Stimulated activated CD4-positive, alpha-beta T cell treated with anti-CD3 and anti-CD28 coated beads, Interleukin-4, amount 100 ng/mL, for 4 hours (primary cell): ENCODE data around the gene IGDCC3.
"Not testable (repeated sequence)": the region's sequence is repeated elsewhere in the genome, so short reads cannot be mapped to it uniquely, and the experiment has no call there.

ENCODE experiments used
- DNase-seq, 2 experiments: peaks; one replicate each; pipeline ENCODE4 v3.0.0-alpha.2; 2020

The IGDCC3 gene

DNA sequence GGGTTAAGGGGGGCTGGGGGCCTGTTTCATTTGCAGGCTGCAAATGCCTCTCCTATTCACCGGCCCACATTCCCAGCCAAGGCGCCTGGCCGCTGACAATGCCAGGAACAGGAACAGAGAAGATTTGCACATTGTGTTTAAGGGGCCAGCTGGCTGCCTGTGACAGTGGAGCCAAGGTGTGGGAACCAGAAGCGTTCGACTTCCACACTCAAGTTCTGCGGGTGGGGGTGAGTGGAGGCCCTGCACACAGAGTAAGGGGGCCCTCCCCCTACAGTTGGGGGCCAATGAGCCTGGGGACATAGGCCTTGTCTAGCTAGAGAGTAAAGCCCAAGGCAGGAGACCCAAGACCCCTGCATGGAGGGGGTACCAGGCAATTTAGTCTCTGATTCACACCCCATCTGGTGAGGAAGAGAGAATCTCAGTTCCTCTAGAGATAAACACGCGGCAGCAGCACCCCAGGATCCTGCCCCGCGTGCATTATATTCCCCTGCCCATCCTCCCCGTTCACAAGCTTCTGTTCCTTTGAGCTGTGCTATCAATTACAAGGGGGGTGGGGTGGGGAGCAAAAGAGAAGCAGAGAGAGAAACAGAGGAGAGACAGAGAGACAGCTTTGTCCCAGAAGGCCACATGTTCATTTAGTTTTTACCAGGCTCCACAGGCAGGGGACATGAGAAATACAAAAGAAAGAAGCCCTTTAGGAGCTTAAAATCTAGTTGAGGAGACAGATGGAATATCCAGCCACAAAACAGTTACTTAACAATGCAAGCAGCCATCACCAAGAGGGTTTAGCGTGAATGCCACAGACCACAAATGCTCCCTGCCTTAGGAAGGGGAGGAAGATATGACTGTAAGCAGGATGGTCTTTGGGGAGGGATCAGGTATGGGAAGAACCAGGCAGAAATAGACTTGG, 9.2 kb downstream of the IGDCC3 start:
- DNase-seq, result no peak

DNA sequence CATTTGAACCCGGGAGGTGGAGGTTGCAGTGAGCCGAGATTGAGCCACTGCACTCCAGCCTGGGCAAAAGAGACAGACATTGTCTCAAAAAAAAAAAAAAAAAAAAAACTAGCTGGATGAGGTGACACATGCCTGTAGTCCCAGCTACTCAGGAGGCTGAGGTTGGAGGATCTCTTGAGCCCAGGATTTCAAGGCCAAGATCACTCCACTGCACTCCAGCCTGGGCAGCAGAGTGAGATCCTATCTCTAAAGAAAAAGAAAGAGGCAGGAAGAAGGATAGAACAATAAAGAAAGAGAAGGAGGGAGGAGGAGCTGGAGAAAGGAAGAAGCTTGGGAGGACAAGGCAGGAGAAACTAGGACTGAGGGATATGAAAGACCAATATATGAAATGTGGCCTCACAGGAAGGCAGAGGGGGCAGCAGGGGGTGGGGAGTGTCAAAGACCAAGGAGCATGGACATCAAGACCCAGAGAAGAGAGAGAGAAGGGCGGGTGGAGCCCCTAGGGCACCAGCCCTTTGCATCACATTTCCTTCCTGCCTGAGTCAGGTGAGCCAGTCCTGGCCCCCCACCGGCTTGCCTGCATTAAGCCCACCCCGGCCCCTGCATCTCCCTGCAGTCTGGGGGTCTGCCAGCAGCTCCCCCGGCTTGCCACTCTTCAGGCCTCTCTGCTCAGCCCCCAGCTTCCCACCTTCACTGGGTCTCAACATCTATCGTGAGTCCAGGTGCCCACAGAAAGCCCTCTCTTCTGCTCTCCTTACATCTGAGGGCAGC, 11.5 kb downstream of the IGDCC3 start:
- no peak for DNase-seq

DNA sequence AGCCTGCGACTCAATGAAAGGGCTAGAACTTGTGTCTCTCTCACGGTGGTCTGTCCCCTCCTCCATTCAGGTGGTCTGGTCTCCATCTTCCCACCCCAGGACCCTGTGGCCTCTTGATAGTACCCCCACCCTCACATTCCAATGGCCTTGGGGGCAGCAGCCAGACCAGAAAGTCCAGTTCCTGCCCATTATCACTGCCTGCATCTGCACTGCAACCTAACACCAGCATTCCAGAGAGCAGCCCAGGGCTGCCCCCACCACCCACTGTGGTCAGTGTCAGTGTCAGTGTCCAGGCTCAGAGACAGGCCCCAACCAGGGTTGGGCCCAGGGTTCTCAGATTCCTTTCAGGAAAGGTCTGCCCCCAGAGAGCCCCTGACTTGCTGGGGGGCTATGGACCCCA, 12.6 kb downstream of the IGDCC3 start:
- no peak for DNase-seq

DNA sequence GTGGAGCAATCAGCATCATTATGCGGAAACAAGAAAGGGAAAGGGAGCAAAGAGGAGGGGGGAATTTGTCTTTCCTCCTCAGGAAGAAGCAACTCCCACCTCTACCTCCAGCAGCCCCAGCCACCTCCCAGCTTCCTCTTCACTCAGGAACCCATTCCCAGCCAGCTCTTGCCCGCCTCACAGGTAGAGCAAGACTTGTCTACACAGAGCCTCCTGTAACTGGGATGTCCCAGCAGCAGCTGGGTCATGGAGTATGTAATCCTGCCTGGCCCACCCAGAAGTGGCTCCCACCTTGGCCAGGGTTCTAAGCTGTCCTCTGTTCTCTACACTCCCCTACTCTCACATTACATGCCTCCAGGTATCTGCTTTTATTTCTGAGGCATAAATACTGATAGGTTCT, 14.0 kb downstream of the IGDCC3 start:
- DNase-seq, result no peak

DNA sequence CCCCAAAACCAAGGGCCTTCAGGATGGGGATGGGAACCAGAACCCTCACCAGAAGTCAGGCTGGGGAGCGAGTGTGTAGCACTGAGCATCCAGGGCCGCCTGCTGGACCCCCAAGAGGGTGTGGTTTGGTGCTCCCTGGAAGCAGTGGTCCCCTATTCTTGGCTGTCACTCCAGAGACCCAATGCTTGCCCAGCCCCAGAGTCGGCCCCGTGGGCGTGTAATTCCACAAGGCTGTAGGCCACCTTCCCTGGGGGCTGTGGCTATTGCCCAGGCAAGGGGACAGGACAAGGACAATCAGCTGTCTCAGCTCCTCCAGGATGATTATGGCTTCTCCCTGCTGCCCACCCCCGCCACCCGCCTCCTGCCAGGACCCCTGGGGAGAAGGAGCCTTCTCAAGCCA, 14.5 kb downstream of the IGDCC3 start:
- DNase-seq, result no peak

DNA sequence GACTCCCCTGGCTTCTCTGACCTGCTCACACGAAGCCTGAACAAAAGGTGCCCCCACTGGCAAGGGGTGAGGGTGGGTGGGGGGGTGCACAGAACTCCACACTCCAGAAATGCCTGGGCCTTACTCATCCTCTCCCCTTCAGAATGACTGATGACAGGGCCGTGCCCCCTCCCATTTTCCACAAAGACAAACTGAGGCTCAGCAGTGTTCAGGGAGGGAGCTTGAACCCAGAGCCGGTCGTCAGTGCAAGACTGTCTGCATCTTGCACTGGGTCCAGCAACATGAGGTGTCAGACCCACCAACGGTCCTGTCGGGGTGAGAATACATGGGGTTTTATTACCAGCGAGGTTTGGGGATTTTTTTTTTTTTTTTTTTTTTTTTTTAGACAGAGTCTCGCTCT, 15.3 kb downstream of the IGDCC3 start:
- DNase-seq, result no peak

DNA sequence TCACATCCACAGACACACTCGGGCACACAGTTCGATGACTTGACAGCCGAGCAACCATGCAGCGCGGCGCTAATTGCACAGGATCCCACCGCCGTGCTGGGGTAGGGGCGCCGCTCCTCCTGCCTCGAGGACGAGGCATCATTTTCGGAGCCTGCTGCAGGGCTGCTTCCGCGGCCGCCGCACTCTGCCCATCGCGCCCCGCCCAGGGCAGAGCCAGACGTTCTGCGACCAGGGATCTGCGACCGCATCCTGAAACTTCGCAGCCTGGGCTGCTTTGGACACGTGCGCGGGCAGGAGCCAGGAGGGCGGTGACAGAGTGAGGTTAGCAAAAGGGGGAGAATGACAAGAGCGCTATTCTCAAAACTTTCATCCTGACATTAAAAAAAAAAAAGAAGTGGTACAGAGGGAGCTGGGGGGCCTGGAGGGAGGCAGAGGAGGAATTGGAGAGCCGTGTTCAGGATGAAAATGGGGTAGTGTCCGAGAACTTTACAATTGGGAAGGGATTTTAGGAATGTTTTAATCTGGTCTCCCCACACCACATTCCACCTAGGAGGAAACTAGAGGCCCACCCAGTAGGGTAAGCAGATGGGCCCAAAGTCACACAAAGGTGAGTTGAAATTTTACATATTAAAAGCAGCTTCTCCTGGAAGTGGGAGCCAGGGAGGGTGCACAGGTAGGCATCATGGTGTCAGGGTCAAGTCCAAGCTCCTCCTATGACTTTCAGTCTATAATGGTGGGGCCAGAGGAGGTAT, 15.9 kb downstream of the IGDCC3 start:
- no peak for DNase-seq

DNA sequence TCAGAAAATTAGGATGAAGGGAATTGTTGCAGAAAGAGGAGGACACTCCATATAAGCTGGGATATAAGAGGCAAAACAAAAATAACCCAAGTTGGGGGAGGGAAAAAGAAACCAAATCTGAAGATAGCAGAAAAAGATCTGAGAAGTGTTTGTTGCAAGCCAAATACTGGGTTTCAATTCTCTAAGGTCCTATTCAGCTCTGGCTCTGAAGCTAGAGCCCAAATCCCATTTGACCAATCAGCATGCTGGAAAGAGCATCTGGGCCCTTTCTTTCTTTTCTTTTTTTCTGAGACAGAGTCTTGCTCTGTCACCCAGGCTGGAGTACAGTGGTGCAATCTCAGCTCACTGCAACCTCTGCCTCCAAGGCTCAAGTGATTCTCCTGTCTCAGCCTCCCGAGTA, 17.3 kb downstream of the IGDCC3 start:
- DNase-seq, result no peak

DNA sequence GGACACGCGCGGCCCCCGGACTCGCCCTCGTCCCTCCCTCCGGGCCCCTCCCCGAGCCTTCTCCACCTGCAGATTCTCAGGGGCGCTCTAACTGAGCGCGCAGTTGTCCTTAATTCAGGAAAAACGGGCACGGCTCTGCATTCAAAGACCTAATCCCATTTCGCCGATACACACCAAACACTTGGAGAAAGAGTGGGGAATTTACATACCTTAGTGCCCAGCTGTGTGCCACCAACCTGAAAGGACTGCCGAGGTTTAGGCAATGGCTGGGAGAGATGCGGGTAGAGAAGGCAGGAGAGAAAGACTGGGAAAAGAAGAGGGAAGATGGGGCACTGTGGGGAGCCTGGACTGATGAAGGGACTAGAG, 21.8 kb downstream of the IGDCC3 start:
- no peak for DNase-seq

DNA sequence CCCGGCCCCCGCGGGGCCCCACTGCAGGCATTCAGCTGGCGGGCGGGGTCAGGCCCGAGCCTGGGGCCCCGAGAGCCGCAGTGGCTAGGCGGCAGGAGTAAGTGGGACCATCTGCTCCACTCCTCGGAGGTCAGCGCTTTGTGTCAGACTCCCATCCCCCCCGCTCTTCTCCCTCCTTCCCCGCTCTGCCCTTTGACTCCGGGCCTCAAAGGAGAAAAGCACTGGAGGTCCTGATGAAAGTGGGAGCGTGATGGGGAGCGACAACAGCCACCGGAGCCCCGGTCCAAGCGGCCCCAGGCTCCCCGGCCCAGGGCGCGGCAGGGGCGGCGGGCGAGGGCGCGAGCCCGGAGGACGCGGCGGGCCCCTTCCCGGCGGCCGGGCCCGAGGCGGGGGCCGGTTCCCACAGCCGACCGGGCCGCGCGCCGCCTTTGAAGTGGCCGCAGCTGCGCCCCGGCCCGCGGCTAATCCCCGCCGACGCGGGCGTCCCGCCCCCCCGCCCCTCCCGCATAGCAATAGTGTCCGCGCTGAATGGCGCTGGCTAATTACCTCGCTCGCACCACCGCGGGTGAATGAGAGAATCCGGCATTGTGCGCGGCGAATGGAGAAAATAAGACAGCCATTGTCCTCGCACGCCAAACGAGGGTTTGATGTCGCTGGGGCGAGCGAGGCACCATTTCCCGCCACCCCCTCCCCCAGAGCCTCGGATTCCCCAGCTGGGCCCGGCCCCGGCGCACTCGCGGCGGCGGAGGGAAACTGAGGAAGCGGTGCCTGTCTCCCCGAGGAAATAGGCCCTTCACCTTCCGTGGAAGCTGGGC, 22.4 kb downstream of the IGDCC3 start:
- DNase-seq, result no peak

DNA sequence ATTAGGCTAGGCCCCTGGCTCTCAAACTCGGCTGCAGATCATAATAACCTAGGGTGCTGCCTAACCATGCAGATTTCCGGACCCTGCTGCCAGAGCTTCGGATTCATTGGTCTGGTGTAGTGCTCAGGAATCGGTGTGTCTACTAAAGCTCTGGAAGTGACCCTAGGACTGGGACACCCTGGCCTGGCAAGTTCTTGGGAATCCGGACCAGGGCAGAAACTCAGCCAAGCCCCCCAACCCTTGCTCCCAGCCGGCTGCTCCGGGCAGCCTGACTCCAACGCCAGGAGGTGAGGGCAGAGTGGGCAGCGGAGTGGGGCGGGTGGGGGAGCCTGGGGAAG, 23.0 kb downstream of the IGDCC3 start:
- DNase-seq, result no peak

DNA sequence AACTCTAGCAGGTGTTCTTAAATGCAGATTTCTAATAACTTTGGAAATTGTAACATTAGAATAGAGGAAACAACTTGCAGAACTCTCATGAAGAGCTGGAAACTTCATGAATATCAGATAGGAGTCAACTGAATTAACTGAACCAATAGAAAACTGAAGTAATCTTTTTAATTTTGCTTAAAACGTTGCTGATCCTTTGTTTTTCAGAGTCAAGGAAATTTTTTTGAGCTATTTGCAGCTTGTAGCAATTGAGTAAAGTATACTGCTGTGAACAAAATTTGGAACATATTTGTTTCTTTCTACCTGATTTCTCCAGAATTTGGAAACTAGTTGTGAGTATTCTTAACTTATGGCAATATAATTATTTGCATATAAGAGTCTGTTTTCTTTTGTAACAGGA, 25.8 kb downstream of the IGDCC3 start:
- DNase-seq, result not testable (repeated sequence)

DNA sequence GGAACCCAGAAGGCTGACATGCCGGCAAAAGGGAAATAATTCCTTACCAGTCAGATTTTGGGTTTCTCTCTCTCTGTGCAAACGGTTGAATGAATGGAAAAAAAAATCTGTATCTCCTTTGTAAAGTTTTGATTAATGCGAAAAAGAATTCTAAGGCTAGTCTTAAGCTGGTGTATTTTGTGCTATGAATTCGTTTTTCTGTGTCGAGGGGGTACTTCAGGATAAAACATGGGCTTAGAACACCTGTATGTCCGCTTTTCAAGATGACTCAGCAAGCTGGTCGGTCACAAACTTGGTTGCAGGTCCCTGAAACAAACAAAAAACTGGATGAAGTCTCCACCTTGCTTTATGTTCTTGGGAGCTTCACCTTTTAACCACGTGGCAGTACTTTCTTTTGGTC, 28.5 kb downstream of the IGDCC3 start:
- no peak for DNase-seq

DNA sequence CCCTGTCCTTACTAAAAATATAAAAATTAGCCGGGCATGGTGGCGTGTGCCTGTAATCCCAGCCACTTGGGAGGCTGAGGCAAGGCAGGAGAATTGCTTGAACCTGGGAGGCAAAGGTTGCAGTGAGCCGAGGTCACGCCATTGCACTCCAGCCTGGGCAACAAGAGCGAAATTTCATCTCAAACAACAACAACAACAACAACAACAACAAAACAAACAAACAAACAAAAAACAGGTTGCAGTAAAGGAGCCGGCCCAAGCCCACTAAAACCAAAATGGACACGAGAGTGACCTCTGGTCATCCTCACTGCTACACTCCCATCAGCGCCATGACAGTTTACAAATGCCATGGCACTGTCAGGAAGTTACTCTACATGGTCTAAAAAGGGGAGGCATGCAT, 30.0 kb downstream of the IGDCC3 start:
- DNase-seq, result not testable (repeated sequence)

DNA sequence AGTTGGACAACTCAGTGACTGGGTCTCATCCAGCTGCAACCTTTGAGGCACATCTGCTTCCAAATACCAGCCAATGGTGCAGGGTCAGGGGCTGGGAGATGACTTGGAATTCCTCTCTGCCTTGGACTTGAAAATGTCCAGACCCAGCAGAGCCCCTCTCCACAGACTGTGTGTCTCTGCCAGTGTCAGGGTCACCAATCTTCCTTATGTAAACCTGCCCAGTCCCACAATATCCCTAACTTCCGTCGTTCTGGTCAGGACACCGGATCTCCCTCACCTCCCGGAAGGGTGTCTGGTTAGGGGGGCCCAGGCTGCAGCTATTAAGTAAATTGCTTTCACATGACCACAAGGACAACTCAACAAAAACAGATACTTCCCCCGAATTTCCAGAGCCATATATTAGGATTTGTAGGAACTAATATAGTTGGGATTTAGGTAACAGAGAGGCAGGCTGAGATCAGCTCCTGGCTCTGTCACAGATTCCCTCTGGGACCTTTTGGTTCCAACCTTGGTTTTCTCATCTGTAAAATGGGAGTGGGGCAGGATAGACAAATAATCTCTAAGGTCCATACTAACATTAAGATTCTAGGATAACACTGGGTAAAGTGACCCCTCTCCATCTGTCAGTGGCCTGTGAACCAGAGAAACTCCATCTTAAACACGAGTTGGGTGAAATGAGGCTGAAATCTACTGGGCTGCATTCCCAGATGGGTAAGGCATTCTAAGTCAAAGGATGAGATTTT, 30.8 kb downstream of the IGDCC3 start:
- DNase-seq, result no peak

DNA sequence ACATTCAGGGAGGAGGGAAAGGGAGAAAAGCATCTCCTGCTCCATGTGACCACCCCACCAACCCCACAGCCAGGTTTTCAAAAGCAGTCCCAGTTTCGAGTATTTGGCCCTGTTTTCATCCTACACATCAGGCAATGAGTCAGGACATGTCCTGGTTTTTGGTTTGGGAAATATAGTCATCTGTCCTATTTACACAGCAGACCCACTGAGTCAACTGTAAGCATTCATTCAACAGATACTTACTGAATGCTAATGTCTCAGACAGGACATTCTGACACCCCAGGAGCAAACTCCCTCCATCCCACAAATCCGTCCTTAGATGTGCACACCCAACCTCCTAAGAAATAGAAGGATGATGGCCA, 32.9 kb downstream of the IGDCC3 start:
- no peak for DNase-seq

DNA sequence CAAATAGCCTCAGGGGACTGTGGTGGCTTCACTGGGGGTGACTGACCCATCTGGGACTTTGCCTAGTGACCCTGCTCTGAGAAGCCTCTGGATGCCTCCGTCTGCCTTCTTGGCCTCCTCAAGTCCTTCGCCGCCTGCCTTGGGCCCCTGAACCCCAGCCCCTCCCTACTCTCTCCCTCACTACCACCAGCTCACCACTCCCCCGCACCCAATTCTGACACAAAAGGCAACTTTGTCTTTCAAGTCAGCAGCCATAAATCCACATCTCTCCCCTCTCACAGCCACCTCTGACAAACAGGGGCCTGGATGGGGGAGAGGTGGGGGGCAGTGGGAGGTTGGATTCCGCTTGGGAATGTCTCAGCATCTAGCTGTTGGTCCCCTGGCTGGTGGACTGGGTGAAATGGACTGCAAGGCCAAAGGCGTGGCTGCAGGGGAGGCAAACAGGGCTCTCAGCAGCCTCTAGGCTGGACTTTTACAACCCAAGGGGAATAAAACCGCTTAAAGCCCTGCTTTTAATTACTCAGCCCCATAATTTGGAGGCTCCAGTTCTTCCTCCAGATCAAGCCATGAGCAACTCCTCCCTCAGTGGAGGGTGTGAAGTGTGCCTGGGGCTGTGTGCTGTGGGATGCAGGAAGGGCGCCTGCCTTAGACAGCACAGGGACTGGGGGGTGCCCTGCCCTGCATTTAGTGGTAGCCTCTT, 33.4 kb downstream of the IGDCC3 start:
- no peak for DNase-seq

DNA sequence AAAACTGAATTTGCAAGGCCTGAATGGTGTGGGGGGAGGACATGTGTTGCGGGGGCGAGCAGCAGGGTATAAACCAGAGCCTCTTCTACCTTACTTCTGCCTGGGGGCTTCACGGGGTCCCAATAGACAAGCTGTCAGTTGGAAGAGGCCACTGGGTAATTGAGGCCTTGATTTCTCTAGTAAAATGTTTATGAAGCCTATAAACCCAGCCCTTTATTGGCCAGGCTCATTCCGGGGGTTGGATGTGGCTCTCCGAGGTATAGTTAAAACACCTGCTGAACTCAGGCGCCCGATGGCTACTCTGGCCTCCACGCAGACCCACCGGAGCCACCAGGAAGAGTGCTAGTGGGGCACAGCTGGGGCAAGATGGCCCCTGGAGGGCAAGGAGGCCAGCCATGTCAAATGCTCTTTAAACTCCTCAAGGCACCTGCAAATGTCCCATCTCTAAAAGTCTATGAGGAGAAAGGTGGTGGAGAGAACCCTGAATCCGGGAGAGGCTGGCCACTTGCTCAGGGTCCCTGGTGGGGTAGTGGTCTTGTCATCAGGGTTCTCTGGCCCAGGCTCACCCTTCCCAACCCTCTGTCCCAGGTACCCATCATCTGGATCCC, 34.3 kb downstream of the IGDCC3 start:
- DNase-seq, result no peak

DNA sequence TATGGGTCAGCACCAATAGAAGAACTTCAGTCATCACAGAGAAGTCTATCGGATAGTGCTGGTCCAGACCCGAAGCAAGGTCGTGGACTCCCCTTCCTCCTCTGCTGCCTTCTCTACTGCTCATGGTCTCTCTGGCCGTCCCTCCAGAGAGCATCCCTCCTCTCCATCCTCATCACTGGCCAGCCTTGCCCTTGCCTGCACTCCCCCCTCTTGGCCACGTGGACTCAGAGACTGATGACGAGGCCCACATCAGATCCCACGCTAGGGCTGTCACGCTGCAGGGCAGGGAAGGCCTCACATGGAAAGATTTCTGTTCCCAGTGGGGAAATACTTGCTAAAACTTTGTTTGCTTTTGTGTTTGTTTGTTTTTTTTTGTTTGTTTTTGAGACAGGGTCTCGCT, 35.3 kb downstream of the IGDCC3 start:
- no peak for DNase-seq

DNA sequence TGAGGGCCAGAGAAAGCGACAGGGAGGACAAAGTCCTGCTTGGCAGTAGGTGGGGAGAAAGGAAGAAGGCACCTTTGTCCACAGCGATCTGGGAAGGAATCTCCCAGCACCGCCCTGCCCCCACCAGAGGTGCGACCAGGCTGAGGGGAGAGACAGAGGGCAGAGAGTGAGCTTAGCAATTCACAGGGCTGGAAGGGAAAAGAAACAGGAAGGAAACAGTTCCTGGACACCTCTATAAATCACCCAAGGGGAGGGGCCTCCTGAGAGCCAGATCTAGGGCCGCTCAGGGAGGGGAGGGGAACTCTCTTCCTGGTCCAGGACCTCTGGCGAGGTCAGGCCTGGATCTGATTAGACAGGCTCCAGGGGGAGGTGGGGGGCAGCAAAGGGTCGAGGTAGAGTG, 37.9 kb downstream of the IGDCC3 start:
- DNase-seq, result no peak

DNA sequence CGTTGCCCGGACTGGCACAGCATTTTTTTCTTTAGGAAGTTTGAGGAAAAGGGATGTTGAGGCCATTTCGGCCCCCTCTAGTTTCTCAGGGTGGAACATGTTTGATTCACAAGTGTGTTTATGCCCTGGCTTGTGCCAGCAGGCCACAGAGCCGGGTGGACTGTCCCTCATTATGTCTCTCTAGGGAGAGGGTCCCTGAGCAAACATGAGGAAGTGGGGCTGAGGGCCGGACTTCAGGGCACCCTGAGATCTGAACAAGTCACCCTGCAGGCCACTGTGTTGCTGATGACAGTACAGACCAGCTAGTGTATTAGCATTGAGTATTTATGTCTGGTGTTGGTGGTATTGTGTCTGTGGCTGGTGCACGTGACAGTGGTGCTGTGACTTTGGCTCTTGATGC, 38.4 kb downstream of the IGDCC3 start:
- DNase-seq, result no peak
